Fibroblast of skin of left biceps (primary cell): ENCODE results near the gene SESN1.

Experiments used
- DNase-seq, 2 experiments: peaks; one replicate each; pipeline ENCODE4 v3.0.0-alpha.2; 2013; ENCODE audit warnings: low read depth in 2 of 2

SESN1 gene

DNA sequence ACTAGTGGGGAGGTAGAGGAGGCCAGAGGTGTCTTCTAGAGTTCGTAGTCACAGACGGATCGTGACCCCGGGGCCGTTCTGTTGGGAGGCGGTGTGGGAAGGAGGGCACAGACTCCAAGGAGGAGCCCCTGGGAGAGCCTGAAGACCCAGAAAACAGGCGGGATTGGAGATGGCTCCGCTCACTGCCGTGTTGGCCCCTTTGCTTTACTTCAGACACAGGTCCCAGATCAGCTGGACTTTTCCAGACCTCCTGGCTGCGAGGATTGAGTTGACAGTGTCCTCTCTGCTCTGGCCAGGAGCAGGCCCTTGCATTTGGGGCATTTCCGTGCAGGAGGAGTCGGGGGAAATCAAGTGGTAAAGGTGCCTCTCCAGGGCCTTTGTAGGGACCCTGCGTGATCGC is 133.6 kb downstream of the SESN1 start:
- no peak for DNase-seq

- DNase-seq = no peak
Observed at GRCh38 chr6:108960601-108961000, 134.0 kb downstream of the SESN1 start.

DNA sequence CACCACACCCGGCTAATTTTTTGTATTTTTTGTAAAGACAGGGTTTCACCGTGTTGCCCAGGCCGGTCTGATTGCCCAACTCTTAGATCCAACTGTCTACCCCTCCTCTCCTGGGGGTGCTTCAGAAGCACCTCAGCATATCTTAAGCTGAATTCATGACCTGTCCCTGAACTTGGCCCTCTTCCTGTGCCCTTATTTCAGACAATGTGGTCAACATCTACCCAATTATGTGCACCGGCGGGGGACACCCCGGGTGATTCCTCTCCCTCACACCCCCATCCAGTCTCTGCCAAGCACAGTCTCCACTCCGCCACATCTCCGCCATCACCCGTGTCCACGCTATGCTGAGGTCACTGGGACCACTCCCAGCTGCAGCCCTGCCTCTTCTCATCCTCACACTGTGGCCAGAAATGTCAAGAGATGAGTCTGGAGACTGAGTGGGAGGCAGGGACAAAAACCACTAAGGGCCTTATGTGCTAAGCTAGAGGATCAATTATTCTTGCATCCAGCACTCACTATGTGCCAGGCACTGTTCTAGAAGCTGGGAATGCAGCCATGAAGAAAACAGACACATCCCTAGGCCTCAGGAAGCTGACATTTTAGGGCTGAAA is 134.6 kb downstream of the SESN1 start:
- no peak for DNase-seq

GRCh38 chr6:108958900-108959770 is 135.5 kb downstream of the SESN1 start:
- no peak for DNase-seq

- no peak for DNase-seq
Observed at GRCh38 chr6:108957221-108957620, 137.4 kb downstream of the SESN1 start.

DNA sequence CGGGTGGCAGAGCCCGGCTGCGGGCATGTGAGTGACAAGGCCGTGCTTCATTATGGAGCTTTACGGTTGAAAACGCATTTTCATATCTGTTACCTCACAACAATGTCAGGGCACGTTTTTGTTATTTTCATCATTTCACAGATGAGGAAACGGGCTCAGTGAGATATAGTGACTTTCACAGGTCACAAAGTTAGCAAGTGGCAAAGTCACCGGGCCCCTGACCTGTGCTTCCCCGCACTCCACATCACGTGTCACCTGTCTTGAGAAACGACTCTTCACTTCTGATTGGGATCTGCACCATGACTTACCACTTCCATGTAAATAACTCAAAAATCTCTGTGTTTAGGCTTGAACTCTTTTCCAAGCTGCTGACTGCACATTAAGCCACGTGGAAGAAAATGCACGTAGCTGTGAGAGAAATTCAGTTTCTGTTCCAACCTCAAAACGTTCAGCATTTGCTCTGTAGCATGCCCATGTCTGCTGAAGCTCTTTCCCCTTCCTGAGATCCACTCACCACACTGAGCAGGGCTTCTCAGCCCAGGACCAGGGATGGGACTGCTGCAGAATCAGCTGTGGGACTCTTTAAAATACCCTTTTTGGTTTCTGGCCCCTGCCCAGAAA is 139.2 kb downstream of the SESN1 start:
- no peak for DNase-seq

- no peak for DNase-seq
Observed at GRCh38 chr6:108953681-108954080, 141.0 kb downstream of the SESN1 start.

GRCh38 chr6:108952776-108953486 is 141.7 kb downstream of the SESN1 start:
- DNase-seq = no peak

DNA sequence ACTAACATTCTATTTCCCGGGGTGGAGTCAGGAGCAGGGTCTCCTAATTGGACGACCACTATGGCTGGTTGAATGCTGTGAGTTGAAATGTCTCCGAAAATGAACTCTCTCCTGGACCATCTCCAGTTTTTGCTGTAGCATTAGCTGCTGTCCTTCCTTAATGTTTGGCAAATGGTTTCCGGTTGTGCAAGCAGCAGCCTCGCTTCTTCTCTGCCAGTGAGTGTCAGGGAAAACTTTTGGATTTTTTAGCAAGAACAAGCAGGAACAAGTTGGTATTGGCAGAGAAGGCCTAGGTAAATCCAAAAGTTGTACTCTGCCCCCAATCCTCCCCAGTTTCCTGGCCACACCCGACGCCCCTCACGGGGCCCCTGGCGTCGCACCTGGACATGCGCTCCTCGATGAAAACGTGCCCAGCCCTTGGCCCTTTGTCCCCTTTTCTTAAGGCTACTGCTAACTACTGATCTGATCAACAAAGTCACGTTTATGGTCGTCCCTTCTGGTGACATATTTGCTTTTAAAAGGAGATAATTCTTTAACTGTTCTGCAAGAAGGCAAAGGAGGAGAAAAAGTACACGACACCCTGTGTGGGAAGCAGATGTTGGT is 143.2 kb downstream of the SESN1 start:
- DNase-seq = no peak

- no peak for DNase-seq
Observed at GRCh38 chr6:108948181-108948661, 146.4 kb downstream of the SESN1 start.

GRCh38 chr6:108947114-108947854 is 147.4 kb downstream of the SESN1 start:
- no peak for DNase-seq

DNA sequence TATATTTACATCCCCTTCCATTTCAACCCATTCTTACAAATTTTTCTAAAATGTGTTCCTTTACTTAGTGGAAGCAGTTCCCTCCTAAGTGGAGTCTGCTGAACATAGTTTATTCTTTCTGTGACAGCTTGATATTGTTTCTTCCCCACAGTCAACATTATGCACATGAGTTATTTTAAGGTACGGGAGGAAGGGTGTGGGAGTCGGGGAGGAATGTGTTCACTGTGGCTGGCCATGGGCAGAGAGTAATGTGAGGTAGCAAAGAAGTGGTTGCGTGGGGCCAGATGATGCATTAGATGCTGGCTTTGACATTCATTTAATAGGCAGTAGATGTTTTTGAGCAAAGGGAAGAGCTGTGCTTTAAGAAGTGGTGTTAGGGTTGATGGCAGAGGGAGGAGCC is 148.0 kb downstream of the SESN1 start:
- DNase-seq = no peak

- DNase-seq = no peak
Observed at GRCh38 chr6:108945681-108946159, 148.9 kb downstream of the SESN1 start.

GRCh38 chr6:108944707-108945680 is 149.7 kb downstream of the SESN1 start:
- peak; percentile 76 to 80 for DNase-seq

DNA sequence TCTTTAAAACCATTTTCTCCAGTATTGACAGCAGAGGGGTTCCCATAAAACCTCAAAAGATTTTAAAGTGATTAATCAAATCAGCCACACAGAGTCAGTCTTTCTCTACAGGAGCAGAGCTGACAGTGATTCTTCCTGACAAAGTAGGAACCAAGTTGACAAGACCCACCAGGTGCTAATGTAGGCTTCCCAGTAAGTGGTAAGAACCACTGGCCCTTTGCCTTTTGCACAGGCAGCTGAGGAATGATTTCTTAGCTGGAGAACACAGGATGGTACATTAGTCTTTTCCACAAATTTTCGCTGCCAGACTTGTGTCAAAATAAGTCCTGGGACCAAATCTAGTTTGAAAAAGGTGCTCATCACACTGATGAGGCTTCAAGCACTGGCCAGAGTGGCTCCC is 150.6 kb downstream of the SESN1 start:
- no peak for DNase-seq

DNA sequence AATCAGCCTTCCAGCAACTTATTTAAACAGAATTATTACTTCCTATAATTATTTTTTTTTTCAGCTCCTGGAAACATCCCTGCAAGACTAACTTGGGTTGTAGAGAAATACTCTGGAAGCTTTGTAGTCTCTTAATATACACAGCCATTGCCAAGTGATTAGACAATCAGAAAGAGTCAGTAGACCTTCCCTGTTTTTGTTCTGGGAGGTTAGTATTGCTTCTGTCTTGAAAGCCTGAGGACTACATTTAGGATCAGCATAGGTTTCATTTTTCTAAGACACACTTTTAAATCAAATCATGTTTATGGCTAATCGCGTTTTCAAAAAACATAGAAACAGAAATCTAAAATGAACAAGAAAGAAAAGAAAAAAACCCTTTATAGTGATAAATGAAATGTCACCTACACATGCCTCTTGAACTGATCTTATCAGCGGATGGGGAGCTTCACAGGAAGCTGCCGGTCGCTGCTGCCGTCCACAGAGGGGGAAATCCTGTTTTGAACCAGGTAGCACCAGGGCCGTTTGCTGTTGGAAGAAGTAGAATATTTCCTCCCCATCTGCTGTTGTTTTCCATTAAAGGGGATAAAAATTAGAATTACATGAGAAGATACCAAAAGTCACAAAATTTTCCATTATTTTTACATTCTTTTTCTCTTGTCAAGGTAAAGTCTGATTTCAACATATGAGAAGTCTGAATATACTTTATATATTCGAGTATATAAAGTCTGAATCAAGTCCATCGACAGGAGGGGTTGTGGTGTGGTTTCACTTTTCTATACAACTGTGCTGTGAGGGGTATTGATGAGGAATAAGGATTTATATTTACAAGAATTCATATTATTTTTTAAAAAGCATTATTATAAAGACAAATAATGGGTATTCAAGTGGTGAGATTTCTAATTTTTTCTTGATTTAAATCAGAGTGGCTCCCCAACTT is 151.8 kb downstream of the SESN1 start:
- DNase-seq = no peak

DNA sequence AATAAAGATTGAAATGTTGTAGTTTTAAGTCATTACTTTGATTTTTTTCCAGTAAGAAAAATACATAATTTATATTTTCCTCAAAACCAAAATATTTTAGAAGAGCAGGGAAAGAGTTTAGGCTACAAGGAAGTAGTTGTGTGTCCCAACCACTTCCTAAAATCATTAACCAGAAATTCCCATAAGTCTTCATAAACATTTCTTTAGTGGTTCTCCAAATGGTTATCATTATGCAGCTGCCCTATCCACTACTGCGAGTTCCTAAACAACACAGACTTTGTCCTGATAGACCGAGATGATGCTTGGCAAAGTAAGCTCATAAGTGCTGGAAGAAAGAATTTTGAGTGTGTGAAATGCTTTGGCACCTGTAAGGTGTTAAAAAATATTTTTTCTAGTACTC is 152.8 kb downstream of the SESN1 start:
- no peak for DNase-seq

DNA sequence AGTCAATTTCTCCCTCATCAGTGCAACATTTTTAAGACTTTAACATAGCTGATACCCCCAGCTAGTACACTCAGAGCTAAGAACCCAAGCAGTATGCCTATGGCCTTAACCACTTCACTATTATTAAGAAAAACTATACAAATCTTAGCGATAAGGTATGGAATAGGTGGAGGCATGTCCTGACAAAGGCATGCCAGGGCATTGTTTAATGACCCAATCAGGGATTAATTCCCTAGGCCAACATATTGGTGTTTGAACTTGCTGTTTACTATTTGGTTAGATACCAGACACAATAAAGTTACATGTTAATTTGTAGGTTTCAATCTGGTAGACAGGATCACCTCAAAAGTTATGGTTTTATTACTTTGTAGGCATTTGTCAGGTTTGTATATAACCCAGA is 153.4 kb downstream of the SESN1 start:
- DNase-seq = no peak

GRCh38 chr6:108940741-108941140 is 153.9 kb downstream of the SESN1 start:
- DNase-seq = no peak
